Liver (tissue), 9 donors: ENCODE results near the gene UBC. TPM values are rescaled to one million over a fixed set of nuclear protein-coding genes. Genes with fewer than 3 reads are reported as not detected.

Experiments
- DNase-seq: peaks from one replicate; pipeline ENCODE4 v3.0.0-alpha.2; 2017; ENCODE audit warnings: low spot score
- H3K27ac ChIP-seq, 2 donors: one replicate each; pipeline ENCODE4 v1.7.0; 2013; ENCODE audit warnings: inconsistent platforms in 2 of 2, low read length in 2 of 2, control low read depth in 1 of 2, low read depth in 1 of 2, mild to moderate bottlenecking in 1 of 2
- H3K27me3 ChIP-seq, 4 donors: one replicate each; pipeline versions ENCODE4 v1.6.1 to v1.7.0; 2013; ENCODE audit warnings: low read length in 3 of 4, inconsistent platforms in 1 of 4, mild to moderate bottlenecking in 1 of 4, moderate library complexity in 1 of 4; ENCODE audit not compliant: control insufficient read depth in 4 of 4, insufficient read depth in 4 of 4
- H3K36me3 ChIP-seq, 4 donors: one replicate each; pipeline versions ENCODE4 v1.6.1 to v1.7.0; 2013; ENCODE audit warnings: low read length in 3 of 4, mild to moderate bottlenecking in 3 of 4, low read depth in 1 of 4, moderate library complexity in 1 of 4; ENCODE audit not compliant: control insufficient read depth in 4 of 4, insufficient read depth in 3 of 4
- H3K4me1 ChIP-seq, 4 donors: one replicate each; pipeline versions ENCODE4 v1.6.1 to v1.7.0; 2013; ENCODE audit warnings: low read length in 3 of 4, mild to moderate bottlenecking in 3 of 4, moderate library complexity in 1 of 4; ENCODE audit not compliant: control insufficient read depth in 4 of 4, insufficient read depth in 4 of 4
- H3K4me3 ChIP-seq, 3 donors: one replicate each; pipeline versions ENCODE4 v1.6.1 to v1.7.0; 2013; ENCODE audit warnings: low read length in 3 of 3, control low read depth in 1 of 3, low read depth in 1 of 3, mild to moderate bottlenecking in 1 of 3
- H3K9ac ChIP-seq, 2 donors: one replicate each; pipeline ENCODE4 v1.7.0; 2013; ENCODE audit warnings: low read length in 2 of 2, mild to moderate bottlenecking in 2 of 2, moderate library complexity in 2 of 2, control low read depth in 1 of 2, low read depth in 1 of 2
- H3K9me3 ChIP-seq, 4 donors: one replicate each; pipeline versions ENCODE4 v1.6.1 to v1.7.0; 2013; ENCODE audit warnings: low read length in 3 of 4; ENCODE audit not compliant: control insufficient read depth in 4 of 4
- FOXA1 ChIP-seq: IDR thresholded peaks from 2 replicates; pipeline ENCODE4 v1.6.1; 2016; ENCODE audit warnings: antibody characterized with exemption
- FOXA2 ChIP-seq: IDR thresholded peaks from 2 replicates; pipeline ENCODE4 v1.6.1; 2016; ENCODE audit warnings: antibody characterized with exemption
- HNF4A ChIP-seq, 2 donors: conservative IDR thresholded peaks; 2 replicates each; pipeline ENCODE4 v1.6.1; 2016; ENCODE audit warnings: antibody characterized with exemption in 2 of 2, mild to moderate bottlenecking in 2 of 2
- HNF4G ChIP-seq: IDR thresholded peaks from 2 replicates; pipeline ENCODE4 v1.6.1; 2016; ENCODE audit warnings: antibody characterized with exemption
- JUND ChIP-seq, 2 donors: IDR thresholded peaks; 2 replicates each; pipeline ENCODE4 v1.6.1; 2016; ENCODE audit warnings: antibody characterized with exemption in 2 of 2
- MAX ChIP-seq: IDR thresholded peaks from 2 replicates; pipeline ENCODE4 v1.6.1; 2016; ENCODE audit warnings: antibody characterized with exemption
- NR2F2 ChIP-seq: IDR thresholded peaks from 2 replicates; pipeline ENCODE4 v1.6.1; 2016; ENCODE audit warnings: antibody characterized with exemption
- REST ChIP-seq: IDR thresholded peaks from 2 replicates; pipeline ENCODE4 v1.6.1; 2016; ENCODE audit warnings: antibody characterized with exemption, mild to moderate bottlenecking
- RXRA ChIP-seq, 2 donors: IDR thresholded peaks; 2 replicates each; pipeline ENCODE4 v1.6.1; 2017 to 2018; ENCODE audit warnings: antibody characterized with exemption in 2 of 2, mild to moderate bottlenecking in 1 of 2
- TAF1 ChIP-seq: conservative IDR thresholded peaks from 2 replicates; pipeline ENCODE4 v1.6.1; 2016; ENCODE audit warnings: antibody characterized with exemption, mild to moderate bottlenecking
- YY1 ChIP-seq: IDR thresholded peaks from 2 replicates; pipeline ENCODE4 v1.6.1; 2016; ENCODE audit warnings: antibody characterized with exemption, mild to moderate bottlenecking
- ZBTB33 ChIP-seq: IDR thresholded peaks from 2 replicates; pipeline ENCODE4 v1.6.1; 2016; ENCODE audit warnings: antibody characterized with exemption
- WGBS: extraction: QIAGEN DNeasy Blood & Tissue Kit; methylation state at CpG from one replicate; pipeline ENCODE4 v1.1.7; 2013; 5-methylcytosine and 5-hydroxymethylcytosine counted together
- polyA plus RNA-seq, 2 donors: library from polyadenylated mRNA; stranded (reverse) in 1 of 2; unstranded in 1 of 2; fragments of 200-250 nt in 1 of 2; fragments of >200 nt in 1 of 2; fragmentation: Nextera tagmentation in 1 of 2; extraction: Ambion mirVana in 1 of 2; gene quantifications; one replicate each; pipeline versions ENCODE4 v1.2.1 to v1.2.3, GENCODE V29; 2013 to 2015
- total RNA-seq, 2 donors: library from RNA; depleted of rRNA; stranded (reverse); fragments of >200 nt; gene quantifications; one replicate each; pipeline ENCODE4 v1.2.3, GENCODE V29; 2014
- TF ChIP-seq, protein P1 (sequence below): fragments of 150-350 bp; IDR thresholded peaks from 2 replicates; pipeline ENCODE4 v1.5.1; 2017; ENCODE audit warnings: improper control_type of control experiment, low read depth, low read length; ENCODE audit not compliant: missing input control
- TF ChIP-seq, protein P2 (sequence below): IDR thresholded peaks from 2 replicates; pipeline ENCODE4 v1.6.1; 2016; ENCODE audit warnings: antibody characterized with exemption
- donor health status: healthy.
- donor health status: healthy.
- donor health status: healthy.
- donor health status: healthy.
- donor health status: healthy.

UBC gene
- total and polyA plus RNA-seq, 4 donors, result 385 to 624 (median 468) TPM

DNA sequence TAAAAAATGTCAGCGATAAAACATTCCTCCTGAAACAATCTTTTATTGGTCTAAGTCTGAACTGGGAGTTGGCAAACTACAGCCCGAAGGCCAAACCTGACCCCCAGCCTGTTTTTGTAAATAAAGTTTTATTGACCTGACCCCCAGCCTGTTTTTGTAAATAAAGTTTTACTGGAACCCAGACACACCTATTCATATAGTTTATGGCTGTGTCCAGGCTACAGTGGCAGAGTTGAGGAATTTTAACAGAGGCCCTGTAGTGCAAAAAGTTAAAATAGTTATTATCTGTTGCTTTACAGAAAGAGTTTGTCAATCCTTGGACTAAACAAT lies 38.7 kb downstream of the UBC start:
- DNase-seq, result no peak
- Histone ChIP-seq H3K36me3 (no peaks in the 10 kb centered on the region), H3K4me3 (no peak overlapping the region), H3K9ac (peak overlapping the region in 1 of 2 donors; percentile 18), H3K4me1 (peaks cover 6 to 39% (median 28%) of the 10 kb centered on the region in 4 donors), H3K27ac (peak overlapping the region in 1 of 2 donors; percentile 36), H3K27me3 (no peaks in the 10 kb centered on the region), H3K9me3 (no peaks in the 10 kb centered on the region)
- peak; percentile 53 to 60 for TF ChIP-seq RXRA (IDR thresholded peaks at IDR 0.05)
- peak; percentile 48 to 57 for TF ChIP-seq HNF4A (conservative IDR thresholded peaks at IDR 0.05)
- TF ChIP-seq, protein P1, sequence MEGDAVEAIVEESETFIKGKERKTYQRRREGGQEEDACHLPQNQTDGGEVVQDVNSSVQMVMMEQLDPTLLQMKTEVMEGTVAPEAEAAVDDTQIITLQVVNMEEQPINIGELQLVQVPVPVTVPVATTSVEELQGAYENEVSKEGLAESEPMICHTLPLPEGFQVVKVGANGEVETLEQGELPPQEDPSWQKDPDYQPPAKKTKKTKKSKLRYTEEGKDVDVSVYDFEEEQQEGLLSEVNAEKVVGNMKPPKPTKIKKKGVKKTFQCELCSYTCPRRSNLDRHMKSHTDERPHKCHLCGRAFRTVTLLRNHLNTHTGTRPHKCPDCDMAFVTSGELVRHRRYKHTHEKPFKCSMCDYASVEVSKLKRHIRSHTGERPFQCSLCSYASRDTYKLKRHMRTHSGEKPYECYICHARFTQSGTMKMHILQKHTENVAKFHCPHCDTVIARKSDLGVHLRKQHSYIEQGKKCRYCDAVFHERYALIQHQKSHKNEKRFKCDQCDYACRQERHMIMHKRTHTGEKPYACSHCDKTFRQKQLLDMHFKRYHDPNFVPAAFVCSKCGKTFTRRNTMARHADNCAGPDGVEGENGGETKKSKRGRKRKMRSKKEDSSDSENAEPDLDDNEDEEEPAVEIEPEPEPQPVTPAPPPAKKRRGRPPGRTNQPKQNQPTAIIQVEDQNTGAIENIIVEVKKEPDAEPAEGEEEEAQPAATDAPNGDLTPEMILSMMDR, result no peak
- WGBS, result 33% methylated on average over 2 of the region's 2 CpGs

GRCh38 chr12:124874988-124875802 lies 39.3 kb downstream of the UBC start:
- peak overlapping the region in 1 of 2 donors; percentile 36 for H3K27ac ChIP-seq
- peak overlapping the region in 1 of 2 donors; percentile 18 for H3K9ac ChIP-seq
- H3K36me3 ChIP-seq, result no peaks in the 10 kb centered on the region
- H3K27me3 ChIP-seq, result no peaks in the 10 kb centered on the region
- no peaks in the 10 kb centered on the region for H3K9me3 ChIP-seq
- TF ChIP-seq ZBTB33, result no peak
- no peak for TF ChIP-seq NR2F2
- no peak for TF ChIP-seq HNF4G
- WGBS, result 78% methylated on average over 14 of the region's 14 CpGs
- no peak overlapping the region for H3K4me3 ChIP-seq
- peaks cover 6 to 39% (median 28%) of the 10 kb centered on the region in 4 donors for H3K4me1 ChIP-seq
- DNase-seq, result no peak

GRCh38 chr12:124874188-124874587 lies 40.3 kb downstream of the UBC start:
- 96% methylated on average over 4 of the region's 4 CpGs for WGBS
- H3K9me3 ChIP-seq, result no peaks in the 10 kb centered on the region
- no peak for DNase-seq
- no peak for TF ChIP-seq FOXA1
- no peak for TF ChIP-seq TAF1
- no peak for TF ChIP-seq RXRA (IDR thresholded peaks at IDR 0.05)
- no peak for TF ChIP-seq JUND (IDR thresholded peaks at IDR 0.05)
- no peak for TF ChIP-seq HNF4A (conservative IDR thresholded peaks at IDR 0.05)
- no peak for TF ChIP-seq ZBTB33
- TF ChIP-seq MAX, result no peak
- TF ChIP-seq FOXA2, result no peak
- no peak for TF ChIP-seq HNF4G
- TF ChIP-seq YY1, result no peak
- TF ChIP-seq REST, result no peak
- TF ChIP-seq, protein P2, sequence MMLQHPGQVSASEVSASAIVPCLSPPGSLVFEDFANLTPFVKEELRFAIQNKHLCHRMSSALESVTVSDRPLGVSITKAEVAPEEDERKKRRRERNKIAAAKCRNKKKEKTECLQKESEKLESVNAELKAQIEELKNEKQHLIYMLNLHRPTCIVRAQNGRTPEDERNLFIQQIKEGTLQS, result no peak
- H3K36me3 ChIP-seq, result no peaks in the 10 kb centered on the region
- no peak overlapping the region for H3K27ac ChIP-seq
- no peak overlapping the region for H3K4me3 ChIP-seq
- peaks cover 6 to 39% (median 28%) of the 10 kb centered on the region in 4 donors for H3K4me1 ChIP-seq
- H3K27me3 ChIP-seq, result no peaks in the 10 kb centered on the region
- no peak overlapping the region for H3K9ac ChIP-seq
